Endothelial cell of umbilical vein (primary cell): ENCODE data around the gene IGFL1.

Source experiments
- CTCF ChIP-seq, 2 donors: IDR thresholded peaks; 1 replicate in 1 of 2; 2 replicates in 1 of 2; pipeline ENCODE4 v1.5.1; 2011; ENCODE audit warnings: low read length in 2 of 2, mild to moderate bottlenecking in 2 of 2, moderate library complexity in 2 of 2, control low read depth in 1 of 2, inconsistent platforms in 1 of 2, low read depth in 1 of 2; ENCODE audit not compliant: insufficient read depth in 1 of 2; ENCODE audit errors: extremely low read depth in 1 of 2
- EZH2 ChIP-seq: IDR thresholded peaks from 2 replicates; pipeline ENCODE4 v1.6.1; 2012; ENCODE audit warnings: borderline replicate concordance, low read depth, mild to moderate bottlenecking, moderate library complexity, low read length, inconsistent platforms; ENCODE audit not compliant: severe bottlenecking
- MAX ChIP-seq: IDR thresholded peaks from 2 replicates; pipeline ENCODE4 v1.6.1; 2011; ENCODE audit not compliant: insufficient read depth, insufficient read length
- POLR2A ChIP-seq: IDR thresholded peaks from 2 replicates; pipeline ENCODE4 v1.6.1; 2012; ENCODE audit warnings: low read depth, mild to moderate bottlenecking, control low read depth, low read length

- no peak for TF ChIP-seq POLR2A
- no peak for TF ChIP-seq CTCF (IDR thresholded peaks at IDR 0.05; ENCODE audit: extremely low read depth in 1 of 2, insufficient read depth in 1 of 2, low read depth in 1 of 2, low read length in 2 of 2)
- TF ChIP-seq EZH2 = no peak
- TF ChIP-seq MAX = no peak
Measured at GRCh38 chr19:46191972-46192371, 37.6 kb upstream of the IGFL1 start.
